ENCODE data around the gene SMIM27.
"Not testable (repeated sequence)": the region's sequence is repeated elsewhere in the genome, so short reads cannot be mapped to it uniquely, and the experiment has no call there.

SMIM27 gene

GRCh38 chr9:32523910-32524309 lies 28.2 kb upstream of the SMIM27 start:
- peaks cover 8% of the 10 kb centered on the region; the same call in 1 of the 2 replicates for H3K9me3 ChIP-seq (ENCODE audit: insufficient read depth, low read length)
- H3K4me3 ChIP-seq (ENCODE audit: insufficient read depth, low read length, poor library complexity, severe bottlenecking), result no peak overlapping the region
- TF ChIP-seq CTCF (IDR thresholded peaks at IDR 0.05; ENCODE audit: insufficient read depth, low read length, poor library complexity, severe bottlenecking), result no peak
- TF ChIP-seq EZH2phosphoT487 (conservative IDR thresholded peaks at IDR 0.05; ENCODE audit: low read length), result no peak
- H3F3A ChIP-seq (ENCODE audit: insufficient read depth), result no peaks in the 10 kb centered on the region
- no peak overlapping the region for H3K27ac ChIP-seq (ENCODE audit: low read depth, low read length)
- no peak overlapping the region for H3K9ac ChIP-seq (ENCODE audit: low read length)
- H3K79me2 ChIP-seq (ENCODE audit: insufficient read depth, low read length), result no peaks in the 10 kb centered on the region
- no peak overlapping the region for H2AFZ ChIP-seq (ENCODE audit: low read depth, low read length, severe bottlenecking)
- 0 out of 2 replicates have a peak, but pooled peaks cover 7% of the 10 kb centered on the region for H3K36me3 ChIP-seq (ENCODE audit: low read length)
- H4K20me1 ChIP-seq (ENCODE audit: low read depth, low read length), result no peaks in the 10 kb centered on the region
- no peaks in the 10 kb centered on the region for H3K27me3 ChIP-seq (ENCODE audit: low read length)
- no peaks in the 10 kb centered on the region for H3K9me2 ChIP-seq (replicated peaks; ENCODE audit: insufficient read depth, low read length)
- no peak overlapping the region for H3K4me2 ChIP-seq (ENCODE audit: low read depth, low read length, poor library complexity, severe bottlenecking)

- H3K9me2 ChIP-seq (replicated peaks; ENCODE audit: insufficient read depth, low read length); H3K27me3 ChIP-seq (ENCODE audit: low read length); H3K4me3 ChIP-seq (ENCODE audit: insufficient read depth, low read length, poor library complexity, severe bottlenecking); H4K20me1 ChIP-seq (ENCODE audit: low read depth, low read length); H3K79me2 ChIP-seq (ENCODE audit: insufficient read depth, low read length); H3K27ac ChIP-seq (ENCODE audit: low read depth, low read length); H3K9me3 ChIP-seq (ENCODE audit: insufficient read depth, low read length); H3F3A ChIP-seq (ENCODE audit: insufficient read depth); H2AFZ ChIP-seq (ENCODE audit: low read depth, low read length, severe bottlenecking); H3K36me3 ChIP-seq (ENCODE audit: low read length); H3K9ac ChIP-seq (ENCODE audit: low read length); H3K4me2 ChIP-seq (ENCODE audit: low read depth, low read length, poor library complexity, severe bottlenecking): not testable (repeated sequence)
Measured at GRCh38 chr9:32524558-32524891, 27.6 kb upstream of the SMIM27 start.

- peak overlapping the region; percentile 83 for H2AFZ ChIP-seq (ENCODE audit: low read depth, low read length, severe bottlenecking)
- no peak overlapping the region for H3K4me2 ChIP-seq (ENCODE audit: low read depth, low read length, poor library complexity, severe bottlenecking)
- H3K79me2 ChIP-seq (ENCODE audit: insufficient read depth, low read length), result no peaks in the 10 kb centered on the region
- H3K9ac ChIP-seq (ENCODE audit: low read length), result no peak overlapping the region
- H3K4me3 ChIP-seq (ENCODE audit: insufficient read depth, low read length, poor library complexity, severe bottlenecking), result no peak overlapping the region
- no peaks in the 10 kb centered on the region for H3K27me3 ChIP-seq (ENCODE audit: low read length)
- H3K36me3 ChIP-seq (ENCODE audit: low read length), result 0 out of 2 replicates have a peak, but pooled peaks cover 7% of the 10 kb centered on the region
- no peaks in the 10 kb centered on the region for H3F3A ChIP-seq (ENCODE audit: insufficient read depth)
- H4K20me1 ChIP-seq (ENCODE audit: low read depth, low read length), result no peaks in the 10 kb centered on the region
- TF ChIP-seq CTCF (IDR thresholded peaks at IDR 0.05; ENCODE audit: insufficient read depth, low read length, poor library complexity, severe bottlenecking) (no peak), EZH2phosphoT487 (conservative IDR thresholded peaks at IDR 0.05; ENCODE audit: low read length) (no peak)
- peaks cover 3% of the 10 kb centered on the region; the same call in 1 of the 2 replicates for H3K9me3 ChIP-seq (ENCODE audit: insufficient read depth, low read length)
- H3K9me2 ChIP-seq (replicated peaks; ENCODE audit: insufficient read depth, low read length), result no peaks in the 10 kb centered on the region
- no peak overlapping the region for H3K27ac ChIP-seq (ENCODE audit: low read depth, low read length)
Measured at GRCh38 chr9:32524892-32525708, 27.0 kb upstream of the SMIM27 start.

GRCh38 chr9:32525709-32526030 lies 26.5 kb upstream of the SMIM27 start:
- Histone ChIP-seq H4K20me1 (ENCODE audit: low read depth, low read length) (no peaks in the 10 kb centered on the region), H3K9me3 (ENCODE audit: insufficient read depth, low read length) (0 out of 2 replicates have a peak, but pooled peaks cover 3% of the 10 kb centered on the region), H2AFZ (ENCODE audit: low read depth, low read length, severe bottlenecking) (peak overlapping the region; percentile 83), H3K9me2 (replicated peaks; ENCODE audit: insufficient read depth, low read length) (no peaks in the 10 kb centered on the region), H3K9ac (ENCODE audit: low read length) (peak overlapping the region; percentile 43), H3K79me2 (ENCODE audit: insufficient read depth, low read length) (no peaks in the 10 kb centered on the region), H3F3A (ENCODE audit: insufficient read depth) (no peaks in the 10 kb centered on the region), H3K4me3 (ENCODE audit: insufficient read depth, low read length, poor library complexity, severe bottlenecking) (peak overlapping the region; percentile 66), H3K36me3 (ENCODE audit: low read length) (0 out of 2 replicates have a peak, but pooled peaks cover 7% of the 10 kb centered on the region), H3K27me3 (ENCODE audit: low read length) (no peaks in the 10 kb centered on the region), H3K27ac (ENCODE audit: low read depth, low read length) (no peak overlapping the region), H3K4me2 (ENCODE audit: low read depth, low read length, poor library complexity, severe bottlenecking) (peak overlapping the region; percentile 88)
- TF ChIP-seq EZH2phosphoT487 (conservative IDR thresholded peaks at IDR 0.05; ENCODE audit: low read length), result no peak
- TF ChIP-seq CTCF (IDR thresholded peaks at IDR 0.05; ENCODE audit: insufficient read depth, low read length, poor library complexity, severe bottlenecking), result no peak
